HCT116 (cell line): Measurements from ENCODE around the gene NUFIP2. TPM values are rescaled to one million over a fixed set of nuclear protein-coding genes. Genes with fewer than 3 reads are reported as not detected.

ENCODE experiments used
- ATAC-seq: fragments of 200-7000 bp; cut with Tn5 transposase; 2 replicates; pipeline ENCODE4 v1.9.1; 2020; ENCODE audit warnings: mild to moderate bottlenecking, moderate library complexity
- BruUV-seq: library from RNA; stranded (reverse); fragments of 400-500 nt; replicated peaks from 2 replicates; lab custom pipeline; 2021; lab: Mats Ljungman, UMichigan
- CTCF ChIA-PET: fragments of 300-600 bp; sonication (Branson Sonifier 250); formaldehyde crosslinking; loops from one replicate; lab custom pipeline; 2021; ENCODE audit warnings: antibody characterized with exemption; lab: Charles Lee
- POLR2A ChIA-PET: fragments of 300-600, 350-600 bp; sonication (Branson Sonifier 250); formaldehyde crosslinking; loops from one replicate; lab custom pipeline; 2021; ENCODE audit warnings: antibody characterized with exemption; lab: Charles Lee
- RAD21 ChIA-PET, 2 experiments: fragments of 300-600 bp; sonication (Branson Sonifier 250); formaldehyde crosslinking; loops; one replicate each; lab custom pipeline; 2023; ENCODE audit warnings: low total read pairs in 2 of 2; ENCODE audit not compliant: uncharacterized antibody in 2 of 2, unreplicated experiment in 2 of 2, low non-redundant PET in 1 of 2; lab: Charles Lee
- DNase-seq: peaks from one replicate; pipeline ENCODE4 v3.0.0-alpha.2; 2010; ENCODE audit warnings: low read depth, low spot score
- H2AFZ ChIP-seq: fragments of 200-600 bp; shearing (Covaris generic), sonication (generic); 2 replicates; pipeline ENCODE4 v1.6.1; 2017; ENCODE audit warnings: low read depth, mixed run types, mixed read lengths, antibody characterized with exemption, low read length; ENCODE audit not compliant: poor library complexity, severe bottlenecking
- H3K27ac ChIP-seq: 2 replicates; pipeline ENCODE4 v1.5.1; 2012; ENCODE audit warnings: low read depth, low read length
- H3K27me3 ChIP-seq: fragments of 200-600 bp; sonication (generic); 2 replicates; pipeline ENCODE4 v1.6.1; 2016; ENCODE audit warnings: mixed run types, low read length, mixed read lengths; ENCODE audit not compliant: insufficient read depth
- H3K36me3 ChIP-seq, 2 experiments: fragments of 200-500 bp in 1 of 2; fragments of 200-600 bp in 1 of 2; sonication (Bioruptor generic) in 1 of 2; sonication (generic) in 1 of 2; 2 replicates each; pipeline versions ENCODE4 v1.5.1 to v1.6.1; 2014 to 2016; ENCODE audit warnings: low read length in 2 of 2, inconsistent platforms in 1 of 2, mixed read lengths in 1 of 2, mixed run types in 1 of 2; ENCODE audit not compliant: insufficient read depth in 2 of 2, control insufficient read depth in 1 of 2
- H3K4me1 ChIP-seq, 2 experiments: fragments of 200-600 bp in 1 of 2; sonication (generic) in 1 of 2; 2 replicates each; pipeline versions ENCODE4 v1.5.1 to v1.6.1; 2012 to 2017; ENCODE audit warnings: low read length in 2 of 2, inconsistent platforms in 1 of 2, mild to moderate bottlenecking in 1 of 2, mixed read lengths in 1 of 2, mixed run types in 1 of 2, moderate library complexity in 1 of 2; ENCODE audit not compliant: insufficient read depth in 2 of 2, control insufficient read depth in 1 of 2
- H3K4me2 ChIP-seq: fragments of 200-600 bp; sonication (generic); 2 replicates; pipeline ENCODE4 v1.6.1; 2017; ENCODE audit warnings: mixed run types, low read length, mixed read lengths
- H3K4me3 ChIP-seq, 2 experiments: fragments of 200-600 bp in 1 of 2; sonication (generic) in 1 of 2; replicated peaks in 1 of 2; 2 replicates each; pipeline ENCODE4 v1.5.1; 2011 to 2016; ENCODE audit warnings: low read length in 2 of 2, control low read depth in 1 of 2, low read depth in 1 of 2, mild to moderate bottlenecking in 1 of 2, mixed read lengths in 1 of 2, mixed run types in 1 of 2
- H3K79me2 ChIP-seq: fragments of 200-600 bp; sonication (generic); 2 replicates; pipeline ENCODE4 v1.6.1; 2017; ENCODE audit warnings: mild to moderate bottlenecking, mixed run types, low read length, moderate library complexity, mixed read lengths; ENCODE audit not compliant: insufficient read depth
- H3K9ac ChIP-seq: fragments of 200-600 bp; sonication (generic); 2 replicates; pipeline ENCODE4 v1.6.1; 2016; ENCODE audit warnings: low read length, mixed read lengths
- H3K9me2 ChIP-seq: fragments of 200-600 bp; sonication (generic), shearing (Covaris generic); 2 replicates; pipeline ENCODE4 v1.6.1; 2017; ENCODE audit warnings: mixed run types, mild to moderate bottlenecking, moderate library complexity; ENCODE audit not compliant: insufficient read depth
- H3K9me3 ChIP-seq, 2 experiments: fragments of 200-500 bp in 1 of 2; fragments of 200-600 bp in 1 of 2; sonication (Bioruptor generic) in 1 of 2; sonication (generic) in 1 of 2; 2 replicates each; pipeline ENCODE4 v1.6.1; 2014 to 2017; ENCODE audit warnings: low read length in 2 of 2, mixed read lengths in 2 of 2, inconsistent platforms in 1 of 2, low read depth in 1 of 2, mild to moderate bottlenecking in 1 of 2, mixed run types in 1 of 2, moderate library complexity in 1 of 2; ENCODE audit not compliant: control insufficient read depth in 1 of 2, insufficient read depth in 1 of 2
- H4K20me1 ChIP-seq: fragments of 200-600 bp; sonication (generic), shearing (Covaris generic); 2 replicates; pipeline ENCODE4 v1.6.1; 2017; ENCODE audit warnings: mixed run types, mild to moderate bottlenecking, moderate library complexity; ENCODE audit not compliant: insufficient read depth
- ATF3 ChIP-seq: IDR thresholded peaks from 2 replicates; pipeline ENCODE4 v1.6.1; 2012
- CBX3 ChIP-seq: IDR thresholded peaks from 2 replicates; pipeline ENCODE4 v1.6.1; 2012; ENCODE audit warnings: low read depth
- CEBPB ChIP-seq: IDR thresholded peaks from 2 replicates; pipeline ENCODE4 v1.6.1; 2012; ENCODE audit warnings: low read depth
- CTCF ChIP-seq, 3 experiments: fragments of 200-600 bp in 1 of 3; sonication (generic) in 1 of 3; IDR thresholded peaks in 2 of 3; conservative IDR thresholded peaks in 1 of 3; 2 replicates each; pipeline ENCODE4 v1.5.1; 2012 to 2017; ENCODE audit warnings: low read depth in 2 of 3, low read length in 2 of 3, antibody characterized with exemption in 1 of 3, borderline replicate concordance in 1 of 3, control low read depth in 1 of 3, mild to moderate bottlenecking in 1 of 3, mixed read lengths in 1 of 3, mixed run types in 1 of 3, moderate library complexity in 1 of 3; ENCODE audit not compliant: insufficient read depth in 1 of 3
- EGR1 ChIP-seq: IDR thresholded peaks from 2 replicates; pipeline ENCODE4 v1.6.1; 2012; ENCODE audit warnings: low read depth
- ELF1 ChIP-seq: IDR thresholded peaks from 2 replicates; pipeline ENCODE4 v1.6.1; 2012; ENCODE audit warnings: low read depth, borderline replicate concordance
- EZH2 ChIP-seq: fragments of 200-600 bp; sonication (generic); IDR thresholded peaks from 2 replicates; pipeline ENCODE4 v1.6.1; 2017; ENCODE audit warnings: antibody characterized with exemption, mixed run types
- EZH2phosphoT487 ChIP-seq: fragments of 200-600 bp; IDR thresholded peaks from 2 replicates; pipeline ENCODE4 v1.6.1; 2018; ENCODE audit warnings: antibody characterized with exemption, borderline replicate concordance
- FOSL1 ChIP-seq: IDR thresholded peaks from 2 replicates; pipeline ENCODE4 v1.6.1; 2012; ENCODE audit warnings: low read depth
- JUND ChIP-seq: IDR thresholded peaks from 2 replicates; pipeline ENCODE4 v1.6.1; 2012
- MAX ChIP-seq: IDR thresholded peaks from 2 replicates; pipeline ENCODE4 v1.6.1; 2012
- REST ChIP-seq: IDR thresholded peaks from 2 replicates; pipeline ENCODE4 v1.6.1; 2012; ENCODE audit warnings: low read depth
- SIN3A ChIP-seq: IDR thresholded peaks from 2 replicates; pipeline ENCODE4 v1.6.1; 2012; ENCODE audit warnings: low read depth
- SRF ChIP-seq: IDR thresholded peaks from 2 replicates; pipeline ENCODE4 v1.6.1; 2012; ENCODE audit warnings: low read depth
- TCF7L2 ChIP-seq: IDR thresholded peaks from 2 replicates; pipeline ENCODE4 v1.7.0; 2011; ENCODE audit warnings: borderline replicate concordance, inconsistent platforms; ENCODE audit not compliant: insufficient read depth, insufficient read length; ENCODE audit errors: extremely low read depth
- YY1 ChIP-seq: IDR thresholded peaks from 2 replicates; pipeline ENCODE4 v1.6.1; 2011; ENCODE audit warnings: low read length, low read depth, moderate library complexity, mild to moderate bottlenecking; ENCODE audit not compliant: insufficient replicate concordance; ENCODE audit errors: extremely low read depth
- ZBTB33 ChIP-seq: IDR thresholded peaks from 2 replicates; pipeline ENCODE4 v1.6.1; 2011; ENCODE audit warnings: mild to moderate bottlenecking, low read length, moderate library complexity; ENCODE audit not compliant: insufficient replicate concordance; ENCODE audit errors: extremely low read depth
- ZNF274 ChIP-seq: fragments of 200-500 bp; sonication (Bioruptor generic); IDR thresholded peaks from 2 replicates; pipeline ENCODE4 v1.6.1; 2014; ENCODE audit warnings: mild to moderate bottlenecking, low read depth, low read length, inconsistent platforms
- intact Hi-C: fragments of 100-400 bp; cut with micrococcal nuclease; formaldehyde crosslinking; loops from 2 replicates; pipeline ENCODE4 v1.10.0; 2022
- total RNA-seq: library from RNA; stranded (reverse); gene quantifications from one replicate; pipeline ENCODE4 v1.2.1, GENCODE V29; 2021; ENCODE audit not compliant: unreplicated experiment

The NUFIP2 gene
- total RNA-seq, 1 experiment from 2014 or later: 66.5 TPM

- ATAC-seq (no peak), DNase-seq (no peak)
- H3K36me3 ChIP-seq: peaks cover 26 to 47% of the 10 kb centered on the region in 2 experiments
- no peak overlapping the region for H3K27ac ChIP-seq
- intact Hi-C loops: loop anchor here (2.0 kb wide), 1 partner anchor 141 kb away; no protein-coding TSS in a partner anchor
- CTCF ChIA-PET: interaction anchor here (1.2 to 1.9 kb wide), 2 partner anchors 138 to 180 kb away, joined by 3 to 4 read pairs; no protein-coding TSS in a partner anchor
- RAD21 ChIA-PET: no interaction called here
- no peak overlapping the region for H3K4me2 ChIP-seq
- POLR2A ChIA-PET: no interaction called here
- H3K27me3 ChIP-seq: no peaks in the 10 kb centered on the region
- no peaks in the 10 kb centered on the region for H3K9me3 ChIP-seq
- peaks cover 52% of the 10 kb centered on the region; the same call in 1 of the 2 replicates for H4K20me1 ChIP-seq
- TF ChIP-seq CTCF (IDR thresholded peaks at IDR 0.05 in 2 of 3, conservative IDR thresholded peaks at IDR 0.05 in 1 of 3; ENCODE audit: borderline replicate concordance in 1 of 3, insufficient read depth in 1 of 3, low read depth in 2 of 3, low read length in 2 of 3) (no peak), ATF3 (no peak), EZH2phosphoT487 (no peak), EZH2 (no peak), JUND (no peak), ELF1 (no peak), REST (no peak), TCF7L2 (no peak), CBX3 (no peak), EGR1 (no peak), FOSL1 (no peak), MAX (no peak), ZNF274 (no peak), SIN3A (no peak), CEBPB (no peak), YY1 (no peak), SRF (no peak), ZBTB33 (no peak)
- H3K4me1 ChIP-seq: peaks cover 10 to 18% of the 10 kb centered on the region in 2 experiments; a peak in 3 of 4 replicates
- H3K9me2 ChIP-seq: no peaks in the 10 kb centered on the region
- no peak overlapping the region for H3K9ac ChIP-seq
- no peak overlapping the region for H2AFZ ChIP-seq
- H3K79me2 ChIP-seq: peaks cover 89% of the 10 kb centered on the region
- no TSS peak for BruUV-seq
- no peak overlapping the region for H3K4me3 ChIP-seq
Observed at GRCh38 chr17:29289852-29290251, 4.1 kb downstream of the NUFIP2 start.
